ENCODE measurements around the gene PAX6. TPM values are rescaled to one million over a fixed set of nuclear protein-coding genes. Genes with fewer than 3 reads are reported as not detected.
"Not testable (repeated sequence)": the region's sequence is repeated elsewhere in the genome, so short reads cannot be mapped to it uniquely, and the experiment has no call there.

The PAX6 gene
- total RNA-seq, 1 donor from 2014 or later = not detected

- no peak overlapping the region for H3K4me3 ChIP-seq (ENCODE audit: low read depth, low read length)
- DNase-seq (ENCODE audit: low read depth) = no peak
- TF ChIP-seq CTCF (conservative IDR thresholded peaks at IDR 0.05; ENCODE audit: low read depth, low read length) = no peak
Measured at GRCh38 chr11:31747581-31747980, 63.5 kb downstream of the PAX6 start.

DNA sequence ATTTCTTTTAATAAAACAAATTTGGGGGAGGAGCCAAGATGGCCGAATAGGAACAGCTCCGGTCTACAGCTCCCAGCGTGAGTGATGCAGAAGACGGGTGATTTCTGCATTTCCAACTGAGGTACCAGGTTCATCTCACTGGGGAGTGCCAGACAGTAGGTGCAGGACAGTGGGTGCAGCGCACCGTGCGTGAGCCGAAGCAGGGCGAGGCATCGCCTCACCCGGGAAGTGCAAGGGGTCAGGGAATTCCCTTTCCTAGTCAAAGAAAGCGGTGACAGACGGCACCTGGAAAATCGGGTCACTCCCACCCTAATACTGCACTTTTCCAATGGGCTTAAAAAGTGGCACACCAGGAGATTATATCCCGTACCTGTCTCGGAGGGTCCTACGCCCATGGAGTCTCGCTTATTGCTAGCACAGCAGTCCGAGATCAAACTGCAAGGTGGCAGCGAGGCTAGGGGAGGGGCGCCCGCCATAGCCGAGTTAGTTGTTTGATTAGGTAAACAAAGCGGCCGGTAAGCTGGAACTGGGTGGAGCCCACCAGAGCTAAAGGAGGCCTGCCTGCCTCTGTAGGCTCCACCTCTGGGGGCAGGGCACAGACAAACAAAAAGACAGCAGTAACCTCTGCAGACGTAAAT lies 70.3 kb downstream of the PAX6 start:
- not testable (repeated sequence) for DNase-seq (ENCODE audit: low read depth)

DNA sequence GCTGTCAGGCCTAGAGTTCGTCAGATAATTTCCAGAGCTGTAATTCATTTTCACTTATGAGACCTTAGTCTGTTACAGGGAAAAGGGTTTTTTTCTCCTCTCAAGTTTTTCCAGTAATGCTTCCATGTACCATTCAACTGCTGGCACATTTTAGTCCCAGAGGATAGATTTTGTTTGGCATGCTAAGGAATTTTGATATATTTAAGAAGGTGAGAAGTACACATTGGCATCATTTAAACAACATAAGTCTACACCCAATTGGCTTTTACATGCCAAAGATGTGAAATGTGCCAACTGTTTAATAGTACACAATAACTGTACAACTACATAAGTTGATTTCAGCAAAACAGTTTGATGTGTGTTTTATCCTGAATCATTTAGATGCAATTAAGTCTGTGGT lies 71.0 kb downstream of the PAX6 start:
- no peak for TF ChIP-seq CTCF (conservative IDR thresholded peaks at IDR 0.05; ENCODE audit: low read depth, low read length)
- H3K4me3 ChIP-seq (ENCODE audit: low read depth, low read length) = no peak overlapping the region
- no peak for DNase-seq (ENCODE audit: low read depth)

More for the DNA sequence above, 70.3 kb downstream of the PAX6 start:
- H3K4me3 ChIP-seq (ENCODE audit: low read depth, low read length) = not testable (repeated sequence)

Data from epithelial cell of proximal tubule (primary cell).